DND-41 (cell line): Measurements from ENCODE around the gene CDIPT.
A peak's percentile ranks its signal among the peaks of the same experiment; 100 is the strongest.

Source experiments
- ATAC-seq: fragments of 200-7000 bp; cut with Tn5 transposase; 3 replicates; pipeline ENCODE4 v1.9.1; 2021; ENCODE audit warnings: low read depth; ENCODE audit not compliant: insufficient read depth
- DNase-seq: peaks from one replicate; pipeline ENCODE4 v3.0.0-alpha.2; 2020
- H2AFZ ChIP-seq: 2 replicates; pipeline ENCODE4 v1.6.0; 2012; ENCODE audit warnings: low read depth, low read length
- H3K27ac ChIP-seq: 2 replicates; pipeline ENCODE4 v1.5.1; 2012; ENCODE audit warnings: low read length, inconsistent platforms
- H3K27me3 ChIP-seq: fragments of 200-600 bp; sonication (generic); 2 replicates; pipeline ENCODE4 v1.6.0; 2012; ENCODE audit warnings: low read length, mild to moderate bottlenecking, inconsistent platforms; ENCODE audit not compliant: insufficient read depth, poor library complexity
- H3K36me3 ChIP-seq: 2 replicates; pipeline ENCODE4 v1.5.1; 2012; ENCODE audit warnings: low read length, inconsistent platforms; ENCODE audit not compliant: insufficient read depth
- H3K4me1 ChIP-seq: 2 replicates; pipeline ENCODE4 v1.5.1; 2012; ENCODE audit warnings: mild to moderate bottlenecking, low read length; ENCODE audit not compliant: insufficient read depth
- H3K4me2 ChIP-seq: 2 replicates; pipeline ENCODE4 v1.6.0; 2012; ENCODE audit warnings: mild to moderate bottlenecking, moderate library complexity, low read length, inconsistent platforms; ENCODE audit not compliant: insufficient read depth
- H3K4me3 ChIP-seq, 2 experiments: fragments of 200-600 bp in 1 of 2; shearing (Covaris generic) in 1 of 2; 2 replicates each; pipeline ENCODE4 v1.5.1; 2012 to 2016; ENCODE audit warnings: inconsistent platforms in 2 of 2, low read length in 2 of 2, mild to moderate bottlenecking in 2 of 2, low read depth in 1 of 2, moderate library complexity in 1 of 2
- H3K79me2 ChIP-seq: 2 replicates; pipeline ENCODE4 v1.6.0; 2012; ENCODE audit warnings: low read length, inconsistent platforms; ENCODE audit not compliant: insufficient read depth
- H3K9ac ChIP-seq: 2 replicates; pipeline ENCODE4 v1.6.0; 2012; ENCODE audit warnings: low read depth, mild to moderate bottlenecking, inconsistent platforms, low read length, moderate library complexity
- H3K9me3 ChIP-seq: 2 replicates; pipeline ENCODE4 v1.5.1; 2012; ENCODE audit warnings: low read length, moderate library complexity, mild to moderate bottlenecking, inconsistent platforms; ENCODE audit not compliant: insufficient read depth, severe bottlenecking
- H4K20me1 ChIP-seq: 2 replicates; pipeline ENCODE4 v1.6.0; 2012; ENCODE audit warnings: low read length; ENCODE audit not compliant: insufficient read depth
- EZH2 ChIP-seq: IDR thresholded peaks from 3 replicates; pipeline ENCODE4 v1.6.1; 2012; ENCODE audit warnings: borderline replicate concordance, low read depth, mild to moderate bottlenecking, moderate library complexity, low read length, inconsistent platforms; ENCODE audit not compliant: severe bottlenecking
- TF ChIP-seq, protein P1 (sequence below): IDR thresholded peaks from 2 replicates; pipeline ENCODE4 v1.5.1; 2012; ENCODE audit warnings: borderline replicate concordance, low read length, moderate library complexity, mild to moderate bottlenecking; ENCODE audit not compliant: poor library complexity, severe bottlenecking; ENCODE audit errors: extremely low read depth

The CDIPT gene

DNA sequence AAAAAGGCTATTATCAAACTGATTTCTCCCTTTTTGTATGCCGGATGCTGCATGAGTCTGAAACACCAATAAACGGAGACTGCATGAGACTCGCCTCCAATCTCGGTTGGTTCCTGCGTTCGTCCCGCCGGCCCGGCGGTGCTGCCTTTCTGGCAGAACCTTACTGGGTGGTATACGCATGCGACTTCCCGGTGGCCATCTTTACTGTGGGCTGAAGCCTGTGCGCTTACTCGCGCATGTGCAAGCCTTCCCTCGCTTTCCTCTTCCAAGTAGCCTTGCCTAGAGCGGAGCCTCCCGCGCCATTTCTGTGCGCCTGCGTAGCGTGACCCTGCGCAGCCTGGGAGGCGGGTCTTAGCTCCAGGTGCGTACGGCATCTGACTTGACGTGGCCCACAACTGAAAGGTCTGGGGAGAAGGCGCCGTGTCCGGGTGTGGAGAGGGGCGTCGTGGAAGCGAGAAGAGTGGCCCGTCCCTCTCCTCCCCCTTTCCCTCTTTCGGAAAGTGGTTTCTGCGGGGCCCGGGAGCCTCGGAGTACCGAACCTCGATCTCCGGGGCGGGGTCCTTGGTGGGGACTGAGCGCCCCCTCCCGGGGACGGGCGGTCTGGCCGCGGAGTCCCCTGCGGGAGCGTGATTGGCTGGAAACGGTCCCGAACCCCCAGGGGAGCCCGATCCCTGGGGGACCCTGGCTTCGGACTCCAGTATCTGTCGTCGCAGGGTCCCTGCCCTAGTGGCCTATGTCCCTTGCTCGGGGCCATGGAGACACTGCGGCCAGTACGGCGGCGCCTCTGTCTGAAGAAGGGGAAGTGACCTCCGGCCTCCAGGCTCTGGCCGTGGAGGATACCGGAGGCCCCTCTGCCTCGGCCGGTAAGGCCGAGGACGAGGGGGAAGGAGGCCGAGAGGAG is 47.0 kb downstream of the CDIPT start, which contains the start of gene PAGR1:
Gene PAGR1 (plus strand): TSS at position 360 of the 901 bp plus-strand sequence. CDS start 374 bp downstream, at position 734.
- Histone ChIP-seq H4K20me1 (peaks cover 24% of the 10 kb centered on the region), H3K9ac (peak within 1 kb of the TSS; percentile 95)
- TF ChIP-seq, protein P1, sequence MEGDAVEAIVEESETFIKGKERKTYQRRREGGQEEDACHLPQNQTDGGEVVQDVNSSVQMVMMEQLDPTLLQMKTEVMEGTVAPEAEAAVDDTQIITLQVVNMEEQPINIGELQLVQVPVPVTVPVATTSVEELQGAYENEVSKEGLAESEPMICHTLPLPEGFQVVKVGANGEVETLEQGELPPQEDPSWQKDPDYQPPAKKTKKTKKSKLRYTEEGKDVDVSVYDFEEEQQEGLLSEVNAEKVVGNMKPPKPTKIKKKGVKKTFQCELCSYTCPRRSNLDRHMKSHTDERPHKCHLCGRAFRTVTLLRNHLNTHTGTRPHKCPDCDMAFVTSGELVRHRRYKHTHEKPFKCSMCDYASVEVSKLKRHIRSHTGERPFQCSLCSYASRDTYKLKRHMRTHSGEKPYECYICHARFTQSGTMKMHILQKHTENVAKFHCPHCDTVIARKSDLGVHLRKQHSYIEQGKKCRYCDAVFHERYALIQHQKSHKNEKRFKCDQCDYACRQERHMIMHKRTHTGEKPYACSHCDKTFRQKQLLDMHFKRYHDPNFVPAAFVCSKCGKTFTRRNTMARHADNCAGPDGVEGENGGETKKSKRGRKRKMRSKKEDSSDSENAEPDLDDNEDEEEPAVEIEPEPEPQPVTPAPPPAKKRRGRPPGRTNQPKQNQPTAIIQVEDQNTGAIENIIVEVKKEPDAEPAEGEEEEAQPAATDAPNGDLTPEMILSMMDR: peak; percentile 97
- no peak for TF ChIP-seq EZH2

DNA sequence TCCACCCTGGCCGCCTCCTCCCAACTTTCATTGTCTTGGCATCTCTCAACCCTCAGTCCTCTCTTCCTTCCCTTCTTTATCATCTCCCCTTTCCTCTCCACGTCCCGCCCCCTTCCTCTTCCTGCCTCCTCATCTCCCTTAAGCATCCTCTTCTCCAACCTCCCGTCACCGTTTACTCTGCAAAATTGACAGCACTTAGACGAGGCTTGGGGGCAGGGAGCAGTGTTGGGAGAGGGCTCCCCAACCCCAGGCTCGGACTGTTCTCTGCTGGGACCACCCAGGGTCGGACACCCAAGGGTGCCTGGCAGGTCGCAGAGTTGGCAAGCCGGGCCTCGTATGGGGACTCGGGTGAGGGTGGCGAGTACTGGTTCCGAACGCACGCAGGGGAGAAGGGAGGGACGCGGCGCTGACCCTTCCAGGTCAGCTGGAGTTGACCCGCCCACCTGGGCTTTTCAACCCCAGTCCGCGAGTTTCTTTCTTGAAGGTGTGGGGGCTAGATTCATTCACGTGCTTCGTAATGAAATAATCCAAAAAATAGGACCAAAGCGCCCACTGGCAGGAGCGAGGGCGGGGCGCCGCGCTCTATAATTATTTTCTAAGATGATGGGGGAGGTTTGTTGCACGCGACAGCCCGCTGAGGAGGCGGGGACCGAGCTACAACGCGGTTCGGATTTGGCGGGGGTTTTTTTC is 47.8 kb downstream of the CDIPT start:
- H3K4me2 ChIP-seq: peak overlapping the region; percentile 94
- H2AFZ ChIP-seq: peak overlapping the region; percentile 83
- H3K36me3 ChIP-seq: peaks cover 31% of the 10 kb centered on the region
- no peak for ATAC-seq
- H3K27ac ChIP-seq: peak overlapping the region; percentile 99
- H3K79me2 ChIP-seq: peaks cover 48% of the 10 kb centered on the region
- peak overlapping the region; percentile 95 for H3K9ac ChIP-seq
- peaks cover 75% of the 10 kb centered on the region for H3K4me1 ChIP-seq
- TF ChIP-seq, protein P1: no peak
- TF ChIP-seq EZH2: no peak
- H3K27me3 ChIP-seq: no peaks in the 10 kb centered on the region
- peak overlapping the region; percentile 36 to 79 for H3K4me3 ChIP-seq
- no peaks in the 10 kb centered on the region for H3K9me3 ChIP-seq
- DNase-seq: peak; percentile 62
- peaks cover 25% of the 10 kb centered on the region for H4K20me1 ChIP-seq

More for the DNA sequence above, 47.0 kb downstream of the CDIPT start, which contains the start of gene PAGR1:
- Histone ChIP-seq H3K27ac (peak within 1 kb of the TSS; percentile 99), H3K79me2 (peaks cover 45% of the 10 kb centered on the region), H3K27me3 (no peaks in the 10 kb centered on the region), H3K36me3 (peaks cover 30% of the 10 kb centered on the region), H3K9me3 (no peaks in the 10 kb centered on the region), H3K4me1 (peaks cover 69% of the 10 kb centered on the region), H3K4me3 (peak within 1 kb of the TSS; percentile 68 to 79), H2AFZ (peak within 1 kb of the TSS; percentile 94), H3K4me2 (peak within 1 kb of the TSS; percentile 94)
- ATAC-seq (peak; percentile 77), DNase-seq (peak; percentile 100)

DNA sequence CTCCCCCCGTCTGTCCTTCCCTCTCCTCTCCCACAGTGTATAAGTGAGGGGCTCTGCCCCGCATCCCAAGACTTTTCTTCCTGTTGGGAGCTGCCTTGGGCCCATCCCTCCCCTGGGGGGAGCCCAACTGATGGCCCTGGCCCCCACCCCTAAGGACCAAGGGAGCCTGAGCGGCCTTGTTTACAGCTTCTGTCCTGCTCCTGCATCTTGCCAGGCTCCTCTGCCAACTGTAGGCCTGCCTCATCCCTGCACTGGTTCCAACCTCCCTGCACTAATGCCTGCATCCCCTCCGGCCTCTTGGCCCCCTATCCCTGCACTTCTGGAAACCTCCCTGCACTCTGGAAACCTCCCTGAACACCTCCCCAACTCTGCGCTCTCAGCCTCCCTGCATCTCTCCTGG is 48.4 kb downstream of the CDIPT start:
- H3K79me2 ChIP-seq: peaks cover 52% of the 10 kb centered on the region
- peak overlapping the region; percentile 94 for H3K4me2 ChIP-seq
- peak overlapping the region; percentile 36 to 79; a peak in 3 of 4 replicates for H3K4me3 ChIP-seq
- peaks cover 76% of the 10 kb centered on the region for H3K4me1 ChIP-seq
- peak overlapping the region; percentile 83 for H2AFZ ChIP-seq
- H4K20me1 ChIP-seq: peaks cover 25% of the 10 kb centered on the region
- ATAC-seq (no peak), DNase-seq (no peak)
- no peaks in the 10 kb centered on the region for H3K27me3 ChIP-seq
- peak overlapping the region; percentile 95 for H3K9ac ChIP-seq
- H3K27ac ChIP-seq: peak overlapping the region; percentile 99
- no peak for TF ChIP-seq EZH2
- TF ChIP-seq, protein P1: no peak
- no peaks in the 10 kb centered on the region for H3K9me3 ChIP-seq
- peaks cover 31% of the 10 kb centered on the region for H3K36me3 ChIP-seq
